HG02571 (cell line): Measurements from ENCODE around the gene HCRTR1.

Source experiments
- ATAC-seq: cut with Tn5 transposase; IDR thresholded peaks from one replicate; pipeline ENCODE4 v1.9.1; 2021; ENCODE audit warnings: mild to moderate bottlenecking, moderate library complexity; ENCODE audit not compliant: unreplicated experiment

HCRTR1 gene

GRCh38 chr1:31625561-31626222 is 8.2 kb downstream of the HCRTR1 start:
- ATAC-seq, result no peak

GRCh38 chr1:31626223-31627207 is 9.0 kb downstream of the HCRTR1 start:
- ATAC-seq, result no peak

- ATAC-seq, result no peak
These were observed 9.9 kb downstream of the HCRTR1 start for GRCh38 chr1:31627301-31627929.

- no peak for ATAC-seq
These were observed 10.6 kb downstream of the HCRTR1 start for GRCh38 chr1:31627930-31628559.

GRCh38 chr1:31628931-31629556 is 11.6 kb downstream of the HCRTR1 start:
- no peak for ATAC-seq

- ATAC-seq, result no peak
These were observed 15.2 kb downstream of the HCRTR1 start for GRCh38 chr1:31632649-31633048.

- no peak for ATAC-seq
These were observed 15.6 kb downstream of the HCRTR1 start for GRCh38 chr1:31633117-31633516.

- ATAC-seq, result no peak
These were observed 20.6 kb downstream of the HCRTR1 start for GRCh38 chr1:31637915-31638673.

GRCh38 chr1:31639543-31639942 is 22.1 kb downstream of the HCRTR1 start:
- no peak for ATAC-seq

- ATAC-seq, result no peak
These were observed 22.7 kb downstream of the HCRTR1 start for GRCh38 chr1:31640179-31640578.

GRCh38 chr1:31640964-31641363 is 23.5 kb downstream of the HCRTR1 start:
- ATAC-seq, result no peak

GRCh38 chr1:31642366-31642765 is 24.9 kb downstream of the HCRTR1 start:
- ATAC-seq, result no peak

GRCh38 chr1:31642897-31643296 is 25.4 kb downstream of the HCRTR1 start:
- ATAC-seq, result no peak

- ATAC-seq, result no peak
These were observed 26.6 kb downstream of the HCRTR1 start for GRCh38 chr1:31643976-31644559.

GRCh38 chr1:31644560-31645273 is 27.2 kb downstream of the HCRTR1 start, which contains the start of gene PEF1:
TSS of gene PEF1 (minus strand) at chr1:31644876. CDS start at chr1:31644864, 12 bp downstream.
- peak; percentile 88 for ATAC-seq

- no peak for ATAC-seq
These were observed 27.7 kb downstream of the HCRTR1 start for GRCh38 chr1:31645274-31645568.

- ATAC-seq, result no peak
These were observed 28.9 kb downstream of the HCRTR1 start for GRCh38 chr1:31646259-31646960.

GRCh38 chr1:31647106-31647505 is 29.6 kb downstream of the HCRTR1 start:
- ATAC-seq, result no peak
